WTC11 (cell line): ENCODE data around the gene SPECC1L. TPM values are rescaled to one million over a fixed set of nuclear protein-coding genes. Genes with fewer than 3 reads are reported as not detected.

Experiments
- ATAC-seq: fragments of 200-7000 bp; cut with Tn5 transposase; 2 replicates; pipeline ENCODE4 v1.10.0; 2021; ENCODE audit warnings: mild to moderate bottlenecking, moderate library complexity
- CTCF ChIA-PET: fragments of 300-600 bp; sonication (Branson Sonifier 250); formaldehyde crosslinking; loops from one replicate; lab custom pipeline; 2021; ENCODE audit warnings: antibody characterized with exemption; lab: Charles Lee
- POLR2A ChIA-PET: fragments of 350-600 bp; sonication (Branson Sonifier 250); formaldehyde crosslinking; loops from one replicate; lab custom pipeline; 2021; ENCODE audit warnings: antibody characterized with exemption; lab: Charles Lee
- DNase-seq: peaks from one replicate; pipeline ENCODE4 v3.0.0; 2021; ENCODE audit warnings: low spot score
- H3K27ac Mint-ChIP-seq: 2 replicates; pipeline ENCODE4 v1.8.0; 2021; ENCODE audit warnings: mixed read lengths
- H3K27me3 Mint-ChIP-seq: 2 replicates; pipeline ENCODE4 v1.8.0; 2021; ENCODE audit warnings: low read depth, mild to moderate bottlenecking, moderate library complexity, mixed read lengths
- H3K36me3 Mint-ChIP-seq: 2 replicates; pipeline ENCODE4 v1.8.0; 2021; ENCODE audit warnings: mixed read lengths
- H3K4me1 Mint-ChIP-seq: 2 replicates; pipeline ENCODE4 v1.8.0; 2022; ENCODE audit warnings: mixed read lengths
- H3K4me3 Mint-ChIP-seq: 2 replicates; pipeline ENCODE4 v1.8.0; 2021; ENCODE audit warnings: mild to moderate bottlenecking, moderate library complexity, mixed read lengths
- H3K9me3 Mint-ChIP-seq: 2 replicates; pipeline ENCODE4 v1.8.0; 2021; ENCODE audit warnings: mixed read lengths
- CREB1 ChIP-seq: sonication (generic); formaldehyde crosslinking; IDR thresholded peaks from 2 replicates; pipeline ENCODE4 v1.8.0; 2023; ENCODE audit warnings: mild to moderate bottlenecking, missing genetic modification reagents
- GABPB1 ChIP-seq: sonication (generic); formaldehyde crosslinking; IDR thresholded peaks from 2 replicates; pipeline ENCODE4 v1.8.1; 2023; ENCODE audit warnings: mild to moderate bottlenecking, missing genetic modification reagents
- IRF2 ChIP-seq: sonication (generic); formaldehyde crosslinking; IDR thresholded peaks from 2 replicates; pipeline ENCODE4 v1.8.0; 2022; ENCODE audit warnings: low read depth, missing genetic modification reagents, borderline replicate concordance
- JUN ChIP-seq: sonication (generic); formaldehyde crosslinking; IDR thresholded peaks from 2 replicates; pipeline ENCODE4 v1.8.0; 2023; ENCODE audit warnings: mild to moderate bottlenecking, missing genetic modification reagents
- MYBL2 ChIP-seq: sonication (generic); formaldehyde crosslinking; IDR thresholded peaks from 2 replicates; pipeline ENCODE4 v1.8.1; 2023; ENCODE audit warnings: mild to moderate bottlenecking, moderate library complexity, missing genetic modification reagents
- NFATC4 ChIP-seq: fragments of 250-450 bp; sonication (Bioruptor Pico); IDR thresholded peaks from 2 replicates; pipeline ENCODE4 v1.9.0; 2021; ENCODE audit warnings: mild to moderate bottlenecking
- RELA ChIP-seq: sonication (generic); formaldehyde crosslinking; IDR thresholded peaks from 2 replicates; pipeline ENCODE4 v1.8.1; 2022; ENCODE audit warnings: missing genetic modification reagents, mild to moderate bottlenecking, borderline replicate concordance
- SP1 ChIP-seq: sonication (generic); formaldehyde crosslinking; conservative IDR thresholded peaks from 2 replicates; pipeline ENCODE4 v1.8.1; 2022; ENCODE audit warnings: missing genetic modification reagents
- TCF7 ChIP-seq: sonication (generic); formaldehyde crosslinking; IDR thresholded peaks from 2 replicates; pipeline ENCODE4 v1.8.0; 2022; ENCODE audit warnings: mild to moderate bottlenecking, low read depth, missing genetic modification reagents, moderate library complexity
- ZNF121 ChIP-seq: sonication (generic); formaldehyde crosslinking; IDR thresholded peaks from 2 replicates; pipeline ENCODE4 v1.8.0; 2023; ENCODE audit warnings: missing genetic modification reagents
- ZNF219 ChIP-seq: sonication (generic); formaldehyde crosslinking; IDR thresholded peaks from 2 replicates; pipeline ENCODE4 v1.8.0; 2023; ENCODE audit warnings: missing genetic modification reagents, mild to moderate bottlenecking, borderline replicate concordance
- ZNF416 ChIP-seq: fragments of 250-450 bp; sonication (Bioruptor Pico); IDR thresholded peaks from 2 replicates; pipeline ENCODE4 v1.9.0; 2021; ENCODE audit warnings: mild to moderate bottlenecking, inconsistent platforms
- total RNA-seq: library from RNA; stranded (reverse); gene quantifications from 3 replicates; pipeline ENCODE4 v1.2.3, GENCODE V29; 2021
- TF ChIP-seq, protein P1 (sequence below): sonication (generic); formaldehyde crosslinking; IDR thresholded peaks from 2 replicates; pipeline ENCODE4 v1.8.0; 2023; ENCODE audit warnings: missing genetic modification reagents
- TF ChIP-seq, protein P2 (sequence below): fragments of 250-450 bp; sonication (Bioruptor Pico); IDR thresholded peaks from 2 replicates; pipeline ENCODE4 v1.8.0; 2021; ENCODE audit warnings: mild to moderate bottlenecking
- TF ChIP-seq, protein P3 (sequence below): sonication (generic); formaldehyde crosslinking; IDR thresholded peaks from 2 replicates; pipeline ENCODE4 v1.8.0; 2022; ENCODE audit warnings: mild to moderate bottlenecking, missing genetic modification reagents
- TF ChIP-seq, protein P4 (sequence below): fragments of 200-600 bp; IDR thresholded peaks from 2 replicates; pipeline ENCODE4 v1.8.0; 2022; ENCODE audit warnings: antibody characterized with exemption

SPECC1L gene
- total RNA-seq, 1 experiment from 2014 or later = 44.6 TPM

DNA sequence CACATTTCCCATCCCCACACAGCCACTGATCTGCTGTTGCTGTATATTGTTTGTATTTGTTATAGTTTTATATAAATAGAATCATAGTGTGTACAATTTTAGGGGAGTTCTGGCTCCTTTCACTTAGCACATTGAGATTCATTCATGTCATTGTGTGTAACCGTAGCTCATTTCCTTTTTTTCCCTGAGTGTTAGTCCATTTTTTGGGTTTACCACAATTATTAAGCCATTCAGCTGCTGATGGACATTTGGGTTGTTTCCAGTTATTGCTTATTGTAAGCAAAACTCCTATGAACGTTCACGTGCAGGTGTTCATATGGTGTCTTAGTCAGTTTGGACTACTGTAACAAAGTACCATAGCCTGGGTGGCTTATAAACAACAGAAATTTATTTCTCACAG lies 123.2 kb downstream of the SPECC1L start:
- no peaks in the 10 kb centered on the region for H3K9me3 Mint-ChIP-seq
- H3K4me3 Mint-ChIP-seq = no peak overlapping the region
- DNase-seq = no peak
- H3K4me1 Mint-ChIP-seq = 0 out of 2 replicates have a peak, but pooled peaks cover 2% of the 10 kb centered on the region
- no peak for ATAC-seq
- CTCF ChIA-PET = interaction anchor here (0.8 to 1.9 kb wide), 2 partner anchors 28 to 128 kb away, joined by 3 to 6 read pairs; no protein-coding TSS in a partner anchor
- TF ChIP-seq JUN (no peak), CREB1 (CRISPR knock-in tag) (no peak), GABPB1 (no peak), NFATC4 (CRISPR knock-in tag) (no peak), SP1 (CRISPR knock-in tag) (no peak), MYBL2 (no peak), ZNF416 (CRISPR knock-in tag) (no peak)
- TF ChIP-seq, protein P1, sequence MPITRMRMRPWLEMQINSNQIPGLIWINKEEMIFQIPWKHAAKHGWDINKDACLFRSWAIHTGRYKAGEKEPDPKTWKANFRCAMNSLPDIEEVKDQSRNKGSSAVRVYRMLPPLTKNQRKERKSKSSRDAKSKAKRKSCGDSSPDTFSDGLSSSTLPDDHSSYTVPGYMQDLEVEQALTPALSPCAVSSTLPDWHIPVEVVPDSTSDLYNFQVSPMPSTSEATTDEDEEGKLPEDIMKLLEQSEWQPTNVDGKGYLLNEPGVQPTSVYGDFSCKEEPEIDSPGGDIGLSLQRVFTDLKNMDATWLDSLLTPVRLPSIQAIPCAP (CRISPR knock-in tag) = no peak
- TF ChIP-seq, protein P2, sequence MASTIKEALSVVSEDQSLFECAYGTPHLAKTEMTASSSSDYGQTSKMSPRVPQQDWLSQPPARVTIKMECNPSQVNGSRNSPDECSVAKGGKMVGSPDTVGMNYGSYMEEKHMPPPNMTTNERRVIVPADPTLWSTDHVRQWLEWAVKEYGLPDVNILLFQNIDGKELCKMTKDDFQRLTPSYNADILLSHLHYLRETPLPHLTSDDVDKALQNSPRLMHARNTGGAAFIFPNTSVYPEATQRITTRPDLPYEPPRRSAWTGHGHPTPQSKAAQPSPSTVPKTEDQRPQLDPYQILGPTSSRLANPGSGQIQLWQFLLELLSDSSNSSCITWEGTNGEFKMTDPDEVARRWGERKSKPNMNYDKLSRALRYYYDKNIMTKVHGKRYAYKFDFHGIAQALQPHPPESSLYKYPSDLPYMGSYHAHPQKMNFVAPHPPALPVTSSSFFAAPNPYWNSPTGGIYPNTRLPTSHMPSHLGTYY (CRISPR knock-in tag) = no peak
- TF ChIP-seq, protein P3, sequence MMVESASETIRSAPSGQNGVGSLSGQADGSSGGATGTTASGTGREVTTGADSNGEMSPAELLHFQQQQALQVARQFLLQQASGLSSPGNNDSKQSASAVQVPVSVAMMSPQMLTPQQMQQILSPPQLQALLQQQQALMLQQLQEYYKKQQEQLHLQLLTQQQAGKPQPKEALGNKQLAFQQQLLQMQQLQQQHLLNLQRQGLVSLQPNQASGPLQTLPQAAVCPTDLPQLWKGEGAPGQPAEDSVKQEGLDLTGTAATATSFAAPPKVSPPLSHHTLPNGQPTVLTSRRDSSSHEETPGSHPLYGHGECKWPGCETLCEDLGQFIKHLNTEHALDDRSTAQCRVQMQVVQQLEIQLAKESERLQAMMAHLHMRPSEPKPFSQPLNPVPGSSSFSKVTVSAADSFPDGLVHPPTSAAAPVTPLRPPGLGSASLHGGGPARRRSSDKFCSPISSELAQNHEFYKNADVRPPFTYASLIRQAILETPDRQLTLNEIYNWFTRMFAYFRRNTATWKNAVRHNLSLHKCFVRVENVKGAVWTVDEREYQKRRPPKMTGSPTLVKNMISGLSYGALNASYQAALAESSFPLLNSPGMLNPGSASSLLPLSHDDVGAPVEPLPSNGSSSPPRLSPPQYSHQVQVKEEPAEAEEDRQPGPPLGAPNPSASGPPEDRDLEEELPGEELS = no peak
- TF ChIP-seq, protein P4, sequence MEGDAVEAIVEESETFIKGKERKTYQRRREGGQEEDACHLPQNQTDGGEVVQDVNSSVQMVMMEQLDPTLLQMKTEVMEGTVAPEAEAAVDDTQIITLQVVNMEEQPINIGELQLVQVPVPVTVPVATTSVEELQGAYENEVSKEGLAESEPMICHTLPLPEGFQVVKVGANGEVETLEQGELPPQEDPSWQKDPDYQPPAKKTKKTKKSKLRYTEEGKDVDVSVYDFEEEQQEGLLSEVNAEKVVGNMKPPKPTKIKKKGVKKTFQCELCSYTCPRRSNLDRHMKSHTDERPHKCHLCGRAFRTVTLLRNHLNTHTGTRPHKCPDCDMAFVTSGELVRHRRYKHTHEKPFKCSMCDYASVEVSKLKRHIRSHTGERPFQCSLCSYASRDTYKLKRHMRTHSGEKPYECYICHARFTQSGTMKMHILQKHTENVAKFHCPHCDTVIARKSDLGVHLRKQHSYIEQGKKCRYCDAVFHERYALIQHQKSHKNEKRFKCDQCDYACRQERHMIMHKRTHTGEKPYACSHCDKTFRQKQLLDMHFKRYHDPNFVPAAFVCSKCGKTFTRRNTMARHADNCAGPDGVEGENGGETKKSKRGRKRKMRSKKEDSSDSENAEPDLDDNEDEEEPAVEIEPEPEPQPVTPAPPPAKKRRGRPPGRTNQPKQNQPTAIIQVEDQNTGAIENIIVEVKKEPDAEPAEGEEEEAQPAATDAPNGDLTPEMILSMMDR = no peak
- POLR2A ChIA-PET = no interaction called here
- peaks cover 16% of the 10 kb centered on the region for H3K36me3 Mint-ChIP-seq
- no peaks in the 10 kb centered on the region for H3K27me3 Mint-ChIP-seq
- H3K27ac Mint-ChIP-seq = no peak overlapping the region

DNA sequence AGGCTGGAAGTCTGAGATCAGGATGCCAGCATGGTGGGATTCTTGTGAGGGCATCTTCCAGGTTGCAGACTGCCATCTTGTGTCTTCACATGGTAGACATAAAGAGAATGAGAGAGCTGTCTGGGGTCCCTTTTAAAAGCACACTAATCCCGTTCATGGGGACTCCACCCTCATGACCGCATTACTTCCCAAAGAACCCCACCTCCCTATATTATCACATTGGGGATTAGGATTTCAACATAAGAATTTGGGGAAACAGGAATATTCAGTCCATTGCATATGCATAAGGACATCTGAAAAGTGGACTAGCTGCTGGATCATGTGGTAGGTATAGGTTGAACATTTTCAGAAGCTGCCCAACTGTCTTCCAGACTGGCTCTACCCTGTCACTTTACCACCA lies 123.6 kb downstream of the SPECC1L start:
- DNase-seq (no peak), ATAC-seq (no peak)
- H3K4me1 Mint-ChIP-seq = 0 out of 2 replicates have a peak, but pooled peaks cover 2% of the 10 kb centered on the region
- ChIA-PET CTCF (interaction anchor here (0.8 to 1.9 kb wide), 2 partner anchors 27 to 127 kb away, joined by 3 to 6 read pairs; no protein-coding TSS in a partner anchor), POLR2A (interaction anchor here (0.6 kb wide), 1 partner anchor 38 kb away, joined by 3 read pairs; no protein-coding TSS in a partner anchor)
- no peak overlapping the region for H3K4me3 Mint-ChIP-seq
- H3K36me3 Mint-ChIP-seq = peaks cover 17% of the 10 kb centered on the region
- no peak overlapping the region for H3K27ac Mint-ChIP-seq
- TF ChIP-seq RELA (CRISPR knock-in tag) (no peak), ZNF219 (CRISPR knock-in tag) (no peak), SP1 (CRISPR knock-in tag) (no peak)
- H3K9me3 Mint-ChIP-seq = no peaks in the 10 kb centered on the region
- H3K27me3 Mint-ChIP-seq = no peaks in the 10 kb centered on the region

DNA sequence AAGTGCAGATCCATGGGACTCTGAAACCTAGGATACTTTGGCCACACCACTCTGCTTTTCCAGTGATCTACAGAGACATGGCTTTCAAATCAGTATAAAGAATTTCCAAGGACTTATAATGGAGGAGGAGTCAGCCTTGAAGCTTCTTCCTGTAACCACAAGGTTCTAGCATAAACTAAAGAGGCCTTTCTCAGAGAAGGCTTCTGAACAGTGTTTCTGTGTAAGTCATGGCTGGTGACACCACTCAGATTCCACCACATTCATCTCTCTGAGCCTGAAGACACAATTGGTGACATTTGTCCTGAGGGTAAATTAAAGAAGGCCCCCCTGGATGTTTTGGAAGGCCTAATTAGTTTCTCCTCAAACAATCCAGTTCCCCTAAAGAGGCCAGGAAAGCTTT lies 127.8 kb downstream of the SPECC1L start:
- Mint-ChIP-seq H3K27ac (peak overlapping the region; percentile 71; the same call in 1 of the 2 replicates), H3K4me3 (no peak overlapping the region), H3K9me3 (no peaks in the 10 kb centered on the region), H3K36me3 (peaks cover 19% of the 10 kb centered on the region), H3K4me1 (no peaks in the 10 kb centered on the region), H3K27me3 (no peaks in the 10 kb centered on the region)
- ATAC-seq (no peak), DNase-seq (no peak)
- CTCF ChIA-PET = no interaction called here
- TF ChIP-seq, protein P4 = no peak
- TF ChIP-seq TCF7 (CRISPR knock-in tag) (no peak), ZNF121 (CRISPR knock-in tag) (no peak), ZNF416 (CRISPR knock-in tag) (no peak), IRF2 (CRISPR knock-in tag) (no peak)
- TF ChIP-seq, all 79 proteins: peak for 0
- POLR2A ChIA-PET = interaction anchor here (0.6 kb wide), 1 partner anchor 988 kb away, joined by 3 read pairs; no protein-coding TSS in a partner anchor
